ENCODE measurements around the gene C2orf42.

- TF ChIP-seq CTCF (IDR thresholded peaks at IDR 0.05) (no peak), POLR2A (IDR thresholded peaks at IDR 0.05) (no peak)
Observed at GRCh38 chr2:70115646-70116442, 75.0 kb downstream of the C2orf42 start.
